IMR-90 (cell line): ENCODE measurements around the gene PDCD11. TPM values are rescaled to one million over a fixed set of nuclear protein-coding genes. Genes with fewer than 3 reads are reported as not detected.
A peak's percentile ranks its signal among the peaks of the same experiment; 100 is the strongest.

Experiments used
- ATAC-seq: fragments of 200-7000 bp; cut with Tn5 transposase; 2 replicates; pipeline ENCODE4 v1.9.1; 2020; ENCODE audit warnings: low read depth, mild to moderate bottlenecking, moderate library complexity
- BruUV-seq: library from RNA; stranded (reverse); fragments of 400-500 nt; replicated peaks from 2 replicates; lab custom pipeline; 2021; lab: Mats Ljungman, UMichigan
- CTCF ChIA-PET: fragments of 300-600 bp; formaldehyde crosslinking; extraction: SDS; loops from one replicate; lab custom pipeline; 2021; ENCODE audit warnings: antibody characterized with exemption; lab: Yijun Ruan, JAX
- POLR2A ChIA-PET: fragments of 300-600 bp; sonication (Branson Sonifier 250); formaldehyde crosslinking; loops from one replicate; lab custom pipeline; 2022; ENCODE audit warnings: antibody characterized with exemption; ENCODE audit not compliant: unreplicated experiment; lab: Charles Lee
- DNase-seq: peaks from one replicate; pipeline ENCODE4 v3.0.0; 2013
- H2AFZ ChIP-seq: replicated peaks from 2 replicates; pipeline ENCODE3; 2013; ENCODE audit warnings: low read length, mild to moderate bottlenecking; ENCODE audit not compliant: poor library complexity
- H2AK5ac ChIP-seq: 2 replicates; pipeline ENCODE4 v1.6.1; 2013; ENCODE audit warnings: low read depth, low read length, inconsistent platforms
- H2AK9ac ChIP-seq: replicated peaks from 2 replicates; pipeline ENCODE3; 2013; ENCODE audit warnings: mild to moderate bottlenecking, low read depth, low read length, moderate library complexity; ENCODE audit not compliant: poor library complexity
- H2BK120ac ChIP-seq: 2 replicates; pipeline ENCODE4 v1.6.1; 2013; ENCODE audit warnings: low read depth, low read length, inconsistent platforms
- H2BK15ac ChIP-seq: 3 replicates; pipeline ENCODE4 v1.6.1; 2013; ENCODE audit warnings: low read depth, low read length, inconsistent platforms
- H2BK20ac ChIP-seq: 2 replicates; pipeline ENCODE4 v1.6.1; 2013; ENCODE audit warnings: low read depth, mild to moderate bottlenecking, inconsistent platforms, low read length, moderate library complexity
- H2BK5ac ChIP-seq: 2 replicates; pipeline ENCODE4 v1.6.1; 2013; ENCODE audit warnings: mild to moderate bottlenecking, low read depth, low read length, inconsistent platforms; ENCODE audit not compliant: poor library complexity, severe bottlenecking
- H3K14ac ChIP-seq: replicated peaks from 2 replicates; pipeline ENCODE4 v1.6.1; 2013; ENCODE audit warnings: low read depth, low read length, inconsistent platforms
- H3K18ac ChIP-seq: 2 replicates; pipeline ENCODE4 v1.6.1; 2013; ENCODE audit warnings: low read depth, low read length, control low read depth
- H3K23ac ChIP-seq: 2 replicates; pipeline ENCODE4 v1.6.1; 2013; ENCODE audit warnings: low read depth, low read length, inconsistent platforms
- H3K27ac ChIP-seq: 2 replicates; pipeline ENCODE4 v1.5.1; 2013; ENCODE audit warnings: mild to moderate bottlenecking, control low read depth, low read length; ENCODE audit not compliant: insufficient read depth
- H3K27me3 ChIP-seq: 2 replicates; pipeline ENCODE4 v1.6.1; 2013; ENCODE audit warnings: low read length; ENCODE audit not compliant: control insufficient read depth, insufficient read depth
- H3K36me3 ChIP-seq: 2 replicates; pipeline ENCODE4 v1.6.1; 2013; ENCODE audit warnings: low read length, mixed read lengths; ENCODE audit not compliant: control insufficient read depth, insufficient read depth
- H3K4ac ChIP-seq: 2 replicates; pipeline ENCODE4 v1.6.1; 2013; ENCODE audit warnings: low read depth, low read length, inconsistent platforms
- H3K4me1 ChIP-seq: 2 replicates; pipeline ENCODE4 v1.6.1; 2013; ENCODE audit warnings: low read length, mixed read lengths; ENCODE audit not compliant: control insufficient read depth, insufficient read depth
- H3K4me2 ChIP-seq: 2 replicates; pipeline ENCODE4 v1.6.1; 2013; ENCODE audit warnings: low read depth, mild to moderate bottlenecking, control low read depth, low read length, moderate library complexity
- H3K4me3 ChIP-seq: 2 replicates; pipeline ENCODE4 v1.5.1; 2013; ENCODE audit warnings: low read depth, mild to moderate bottlenecking, control low read depth, low read length, moderate library complexity; ENCODE audit not compliant: insufficient read depth
- H3K56ac ChIP-seq: 2 replicates; pipeline ENCODE4 v1.6.1; 2013; ENCODE audit warnings: low read length, inconsistent platforms; ENCODE audit not compliant: insufficient read depth; ENCODE audit errors: extremely low read depth
- H3K79me1 ChIP-seq, 2 experiments: 2 replicates each; pipeline ENCODE4 v1.6.1; 2013; ENCODE audit warnings: low read length in 2 of 2, inconsistent platforms in 1 of 2, low read depth in 1 of 2
- H3K9ac ChIP-seq: 2 replicates; pipeline ENCODE4 v1.6.1; 2013; ENCODE audit warnings: low read depth, low read length, control low read depth
- H3K9me1 ChIP-seq: 2 replicates; pipeline ENCODE4 v1.6.1; 2013; ENCODE audit warnings: low read length, inconsistent platforms; ENCODE audit not compliant: insufficient read depth
- H3K9me3 ChIP-seq: 2 replicates; pipeline ENCODE4 v1.6.1; 2013; ENCODE audit warnings: low read length; ENCODE audit not compliant: control insufficient read depth, insufficient read depth
- H4K20me1 ChIP-seq: 2 replicates; pipeline ENCODE4 v1.6.1; 2013; ENCODE audit warnings: low read length, inconsistent platforms; ENCODE audit not compliant: insufficient read depth
- H4K5ac ChIP-seq: 2 replicates; pipeline ENCODE4 v1.6.1; 2013; ENCODE audit warnings: mild to moderate bottlenecking, low read depth, low read length, control low read depth
- H4K8ac ChIP-seq, 2 experiments: 2 replicates each; pipeline ENCODE4 v1.6.1; 2013; ENCODE audit warnings: low read depth in 2 of 2, low read length in 2 of 2, control low read depth in 1 of 2, inconsistent platforms in 1 of 2
- H4K91ac ChIP-seq: 2 replicates; pipeline ENCODE4 v1.6.1; 2013; ENCODE audit warnings: low read depth, low read length, inconsistent platforms; ENCODE audit not compliant: insufficient read depth
- FOS ChIP-seq: fragments of 150-350 bp; IDR thresholded peaks from 2 replicates; pipeline ENCODE4 v1.6.1; 2016; ENCODE audit warnings: low read depth, low read length
- MAFK ChIP-seq: IDR thresholded peaks from 2 replicates; pipeline ENCODE4 v1.6.1; 2012; ENCODE audit warnings: low read depth, low read length, improper control_type of control experiment
- MXI1 ChIP-seq: IDR thresholded peaks from 2 replicates; pipeline ENCODE4 v1.6.1; 2012; ENCODE audit warnings: low read depth, mild to moderate bottlenecking, low read length, moderate library complexity, borderline replicate concordance
- NFE2L2 ChIP-seq: fragments of 150-350 bp; IDR thresholded peaks from 2 replicates; pipeline ENCODE4 v1.6.1; 2016; ENCODE audit warnings: low read depth, mild to moderate bottlenecking, low read length
- POLR2A ChIP-seq: IDR thresholded peaks from 2 replicates; pipeline ENCODE4 v1.6.1; 2012; ENCODE audit warnings: mild to moderate bottlenecking, low read depth, low read length
- RFX5 ChIP-seq: IDR thresholded peaks from 2 replicates; pipeline ENCODE4 v1.8.0; 2012; ENCODE audit warnings: low read depth, mild to moderate bottlenecking, low read length, moderate library complexity
- WGBS, 2 experiments: methylation state at CpG; one replicate each; pipeline versions ENCODE4 v1.1.5 to v1.1.7; 2013; ENCODE audit warnings: missing lambda C conversion rate in 2 of 2; ENCODE audit not compliant: insufficient read length in 1 of 2; ENCODE audit errors: extremely low coverage in 2 of 2; 5-methylcytosine and 5-hydroxymethylcytosine counted together
- dilution Hi-C: fragments of 300-500 bp; cut with HindIII; formaldehyde crosslinking; loops from one replicate; pipeline ENCODE4 v1.14.3; 2018; ENCODE audit warnings: low sequenced_read_pairs; ENCODE audit not compliant: unreplicated experiment
- in situ Hi-C: fragments of 300-500 bp; cut with MboI; formaldehyde crosslinking; loops from 3 replicates; pipeline ENCODE4 v1.14.3; 2019; ENCODE audit warnings: low sequenced_read_pairs, inconsistent platforms, mixed read lengths
- intact Hi-C: fragments of 100-400 bp; cut with micrococcal nuclease; formaldehyde crosslinking; loops from 2 replicates; pipeline ENCODE4 v1.10.0; 2022
- polyA plus RNA-seq, 3 experiments: library from polyadenylated mRNA; depleted of rRNA; stranded (reverse); fragments of >200 nt; gene quantifications; 2 replicates each; pipeline ENCODE4 v1.2.3, GENCODE V29; 2012; ENCODE audit warnings: low replicate concordance in 1 of 3
- total RNA-seq: library from RNA; depleted of rRNA; stranded (reverse); fragments of >200 nt; gene quantifications from 2 replicates; pipeline ENCODE4 v1.2.3, GENCODE V29; 2012
- TF ChIP-seq, protein P1 (sequence below): conservative IDR thresholded peaks from 2 replicates; pipeline ENCODE4 v1.5.1; 2012; ENCODE audit warnings: mild to moderate bottlenecking, low read depth, low read length, improper control_type of control experiment

Gene PDCD11
- total and polyA plus RNA-seq, 2 of the 4 experiments (the other 2 are of a cell fraction) = 20.4 to 56.8 TPM

DNA sequence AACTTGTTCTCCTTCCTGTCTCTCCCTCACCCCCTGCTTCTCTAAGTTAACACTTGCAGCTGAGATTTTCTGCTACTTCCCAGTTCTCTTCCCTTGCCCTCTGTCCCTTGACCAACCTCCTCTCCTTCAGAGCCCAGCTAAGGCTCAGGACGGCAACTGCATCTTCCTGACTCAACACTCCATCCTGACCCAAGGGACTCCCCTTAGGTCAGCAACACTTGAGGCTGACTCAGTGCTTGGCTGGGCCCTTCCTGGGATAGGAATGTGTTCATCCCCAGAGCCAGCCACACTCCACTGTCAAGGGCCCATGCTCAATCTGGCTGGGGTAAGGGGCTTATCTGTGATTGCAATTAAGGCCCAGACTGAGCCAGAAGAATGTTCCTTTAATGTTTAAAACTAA is 52.3 kb downstream of the PDCD11 start:
- in situ Hi-C loops = no loop called here
- H3K27me3 ChIP-seq = no peaks in the 10 kb centered on the region
- no peak overlapping the region for H2BK5ac ChIP-seq
- H2BK20ac ChIP-seq = no peak overlapping the region
- no peak overlapping the region for H3K4me2 ChIP-seq
- dilution Hi-C loops = no loop called here
- H3K9me3 ChIP-seq = no peaks in the 10 kb centered on the region
- DNase-seq (peak; percentile 87), ATAC-seq (peak; percentile 78)
- no peak overlapping the region for H3K18ac ChIP-seq
- no peak overlapping the region for H3K27ac ChIP-seq
- WGBS, 2 experiments = no CpG with 5 or more reads among the region's 1 CpG
- H2BK15ac ChIP-seq = no peak overlapping the region
- peaks cover 11% of the 10 kb centered on the region; the same call in 1 of the 2 replicates for H3K4me1 ChIP-seq
- H3K9ac ChIP-seq = no peak overlapping the region
- no peak overlapping the region for H4K8ac ChIP-seq
- H3K4ac ChIP-seq = no peak overlapping the region
- no peak overlapping the region for H4K91ac ChIP-seq
- peaks cover 10% of the 10 kb centered on the region for H3K9me1 ChIP-seq
- peak overlapping the region; percentile 75 for H2AFZ ChIP-seq
- H3K36me3 ChIP-seq = peaks cover 43% of the 10 kb centered on the region
- BruUV-seq = no TSS peak
- no peak overlapping the region for H3K14ac ChIP-seq
- peaks cover 0 to 34% of the 10 kb centered on the region in 2 experiments; a peak in 1 of 4 replicates for H3K79me1 ChIP-seq
- no peak overlapping the region for H3K23ac ChIP-seq
- TF ChIP-seq POLR2A (no peak), MAFK (peak; percentile 82), RFX5 (no peak), NFE2L2 (no peak), MXI1 (peak; percentile 44; the same call in 1 of the 2 replicates), FOS (peak; percentile 38; the same call in 1 of the 2 replicates)
- TF ChIP-seq, protein P1, sequence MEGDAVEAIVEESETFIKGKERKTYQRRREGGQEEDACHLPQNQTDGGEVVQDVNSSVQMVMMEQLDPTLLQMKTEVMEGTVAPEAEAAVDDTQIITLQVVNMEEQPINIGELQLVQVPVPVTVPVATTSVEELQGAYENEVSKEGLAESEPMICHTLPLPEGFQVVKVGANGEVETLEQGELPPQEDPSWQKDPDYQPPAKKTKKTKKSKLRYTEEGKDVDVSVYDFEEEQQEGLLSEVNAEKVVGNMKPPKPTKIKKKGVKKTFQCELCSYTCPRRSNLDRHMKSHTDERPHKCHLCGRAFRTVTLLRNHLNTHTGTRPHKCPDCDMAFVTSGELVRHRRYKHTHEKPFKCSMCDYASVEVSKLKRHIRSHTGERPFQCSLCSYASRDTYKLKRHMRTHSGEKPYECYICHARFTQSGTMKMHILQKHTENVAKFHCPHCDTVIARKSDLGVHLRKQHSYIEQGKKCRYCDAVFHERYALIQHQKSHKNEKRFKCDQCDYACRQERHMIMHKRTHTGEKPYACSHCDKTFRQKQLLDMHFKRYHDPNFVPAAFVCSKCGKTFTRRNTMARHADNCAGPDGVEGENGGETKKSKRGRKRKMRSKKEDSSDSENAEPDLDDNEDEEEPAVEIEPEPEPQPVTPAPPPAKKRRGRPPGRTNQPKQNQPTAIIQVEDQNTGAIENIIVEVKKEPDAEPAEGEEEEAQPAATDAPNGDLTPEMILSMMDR = no peak
- H4K20me1 ChIP-seq = peaks cover 12% of the 10 kb centered on the region; the same call in 1 of the 2 replicates
- H4K5ac ChIP-seq = no peak overlapping the region
- no peak overlapping the region for H3K4me3 ChIP-seq
- ChIA-PET POLR2A (no interaction called here), CTCF (no interaction called here)
- H3K56ac ChIP-seq = no peak overlapping the region
- intact Hi-C loops = no loop called here
- H2AK9ac ChIP-seq = no peak overlapping the region
- H2BK120ac ChIP-seq = no peak overlapping the region
- H2AK5ac ChIP-seq = no peak overlapping the region
